Endothelial cell of umbilical vein (primary cell): ENCODE data around the gene ACTR3.
A peak's percentile ranks its signal among the peaks of the same experiment; 100 is the strongest.

Experiments used
- CTCF ChIP-seq, 2 donors: IDR thresholded peaks; 1 replicate in 1 of 2; 2 replicates in 1 of 2; pipeline ENCODE4 v1.5.1; 2011; ENCODE audit warnings: low read length in 2 of 2, mild to moderate bottlenecking in 2 of 2, moderate library complexity in 2 of 2, control low read depth in 1 of 2, inconsistent platforms in 1 of 2, low read depth in 1 of 2; ENCODE audit not compliant: insufficient read depth in 1 of 2; ENCODE audit errors: extremely low read depth in 1 of 2
- EZH2 ChIP-seq: IDR thresholded peaks from 2 replicates; pipeline ENCODE4 v1.6.1; 2012; ENCODE audit warnings: borderline replicate concordance, low read depth, mild to moderate bottlenecking, moderate library complexity, low read length, inconsistent platforms; ENCODE audit not compliant: severe bottlenecking
- FOS ChIP-seq: IDR thresholded peaks from 2 replicates; pipeline ENCODE4 v1.6.1; 2011; ENCODE audit warnings: mild to moderate bottlenecking, low read length, moderate library complexity, borderline replicate concordance; ENCODE audit not compliant: insufficient read depth
- GATA2 ChIP-seq: IDR thresholded peaks from 2 replicates; pipeline ENCODE4 v1.7.0; 2011; ENCODE audit warnings: low read depth, mild to moderate bottlenecking, moderate library complexity, mixed read lengths, low read length; ENCODE audit not compliant: insufficient read length, insufficient read depth
- JUN ChIP-seq: IDR thresholded peaks from 2 replicates; pipeline ENCODE4 v1.6.1; 2011; ENCODE audit warnings: borderline replicate concordance, low read depth; ENCODE audit not compliant: insufficient read length, insufficient read depth
- MAX ChIP-seq: IDR thresholded peaks from 2 replicates; pipeline ENCODE4 v1.6.1; 2011; ENCODE audit not compliant: insufficient read depth, insufficient read length
- MYC ChIP-seq: IDR thresholded peaks from one replicate; pipeline ENCODE4 v1.6.1; 2011; ENCODE audit warnings: mild to moderate bottlenecking, low read depth, low read length
- POLR2A ChIP-seq: IDR thresholded peaks from 2 replicates; pipeline ENCODE4 v1.6.1; 2012; ENCODE audit warnings: low read depth, mild to moderate bottlenecking, control low read depth, low read length
- POLR2AphosphoS5 ChIP-seq: IDR thresholded peaks from 2 replicates; pipeline ENCODE4 v1.6.1; 2012; ENCODE audit warnings: low read depth, mild to moderate bottlenecking, control low read depth, low read length, moderate library complexity; ENCODE audit not compliant: insufficient read depth

GRCh38 chr2:113980946-113981345, 91.1 kb downstream of the ACTR3 start:
- TF ChIP-seq CTCF (IDR thresholded peaks at IDR 0.05; ENCODE audit: extremely low read depth in 1 of 2, insufficient read depth in 1 of 2, low read depth in 1 of 2, low read length in 2 of 2), result no peak
- no peak for TF ChIP-seq POLR2AphosphoS5
- TF ChIP-seq JUN, result no peak
- no peak for TF ChIP-seq MYC
- TF ChIP-seq GATA2, result no peak
- TF ChIP-seq EZH2, result no peak
- no peak for TF ChIP-seq POLR2A
- TF ChIP-seq MAX, result no peak
- TF ChIP-seq FOS, result peak; percentile 13
